ES-I3 (cell line): ENCODE results near the gene UNCX.

ENCODE experiments used
- H3K36me3 ChIP-seq: 2 replicates; pipeline ENCODE4 v1.6.1; 2013; ENCODE audit warnings: mild to moderate bottlenecking, low read length, control low read depth, moderate library complexity; ENCODE audit not compliant: insufficient read depth
- H3K4me1 ChIP-seq: 2 replicates; pipeline ENCODE4 v1.6.1; 2013; ENCODE audit warnings: mild to moderate bottlenecking, control low read depth, low read length; ENCODE audit not compliant: insufficient read depth
- H3K9ac ChIP-seq: 2 replicates; pipeline ENCODE4 v1.6.1; 2013; ENCODE audit warnings: low read depth, mild to moderate bottlenecking, low read length, moderate library complexity
- H3K9me3 ChIP-seq: 2 replicates; pipeline ENCODE4 v1.6.1; 2013; ENCODE audit warnings: mild to moderate bottlenecking, low read length, moderate library complexity; ENCODE audit not compliant: control insufficient read depth, insufficient read depth

The UNCX gene

GRCh38 chr7:1241258-1241602, 8.6 kb downstream of the UNCX start:
- Histone ChIP-seq H3K9me3 (no peaks in the 10 kb centered on the region), H3K9ac (peak overlapping the region; percentile 42; the same call in 1 of the 2 replicates), H3K4me1 (peaks cover 10% of the 10 kb centered on the region), H3K36me3 (no peaks in the 10 kb centered on the region)

- no peak overlapping the region for H3K9ac ChIP-seq
- no peaks in the 10 kb centered on the region for H3K36me3 ChIP-seq
- peaks cover 10% of the 10 kb centered on the region for H3K4me1 ChIP-seq
Measured at GRCh38 chr7:1241603-1242255, 9.1 kb downstream of the UNCX start.

GRCh38 chr7:1242256-1242605, 9.6 kb downstream of the UNCX start:
- H3K4me1 ChIP-seq, result peaks cover 10% of the 10 kb centered on the region
- no peaks in the 10 kb centered on the region for H3K9me3 ChIP-seq
- H3K9ac ChIP-seq, result no peak overlapping the region; the same call in 1 of the 2 replicates
- no peaks in the 10 kb centered on the region for H3K36me3 ChIP-seq

More at GRCh38 chr7:1241603-1242255, 9.1 kb downstream of the UNCX start:
- no peaks in the 10 kb centered on the region for H3K9me3 ChIP-seq

GRCh38 chr7:1242606-1243289, 10.1 kb downstream of the UNCX start:
- H3K9ac ChIP-seq, result 0 out of 2 replicates have a peak overlapping the region, but pooled peaks have one; percentile 6
- no peaks in the 10 kb centered on the region for H3K9me3 ChIP-seq
- H3K4me1 ChIP-seq, result peaks cover 10% of the 10 kb centered on the region
- H3K36me3 ChIP-seq, result no peaks in the 10 kb centered on the region

GRCh38 chr7:1243290-1243963, 10.8 kb downstream of the UNCX start:
- no peaks in the 10 kb centered on the region for H3K9me3 ChIP-seq
- H3K4me1 ChIP-seq, result peaks cover 10% of the 10 kb centered on the region
- H3K36me3 ChIP-seq, result no peaks in the 10 kb centered on the region
- H3K9ac ChIP-seq, result no peak overlapping the region

GRCh38 chr7:1243964-1244416, 11.3 kb downstream of the UNCX start:
- Histone ChIP-seq H3K36me3 (no peaks in the 10 kb centered on the region), H3K9ac (no peak overlapping the region), H3K9me3 (no peaks in the 10 kb centered on the region), H3K4me1 (peaks cover 8% of the 10 kb centered on the region)

GRCh38 chr7:1244700-1245523, 12.2 kb downstream of the UNCX start:
- Histone ChIP-seq H3K9ac (no peak overlapping the region), H3K9me3 (no peaks in the 10 kb centered on the region), H3K4me1 (peaks cover 3% of the 10 kb centered on the region; the same call in 1 of the 2 replicates), H3K36me3 (no peaks in the 10 kb centered on the region)

- Histone ChIP-seq H3K36me3 (no peaks in the 10 kb centered on the region), H3K9ac (no peak overlapping the region), H3K4me1 (peaks cover 3% of the 10 kb centered on the region; the same call in 1 of the 2 replicates), H3K9me3 (no peaks in the 10 kb centered on the region)
Measured at GRCh38 chr7:1245524-1246050, 12.9 kb downstream of the UNCX start.

- H3K9ac ChIP-seq, result no peak overlapping the region
- H3K4me1 ChIP-seq, result peaks cover 3% of the 10 kb centered on the region; the same call in 1 of the 2 replicates
- no peaks in the 10 kb centered on the region for H3K9me3 ChIP-seq
- no peaks in the 10 kb centered on the region for H3K36me3 ChIP-seq
Measured at GRCh38 chr7:1246160-1246870, 13.6 kb downstream of the UNCX start.

GRCh38 chr7:1246871-1247526, 14.3 kb downstream of the UNCX start:
- H3K9ac ChIP-seq, result no peak overlapping the region
- no peaks in the 10 kb centered on the region for H3K36me3 ChIP-seq
- H3K9me3 ChIP-seq, result no peaks in the 10 kb centered on the region
- H3K4me1 ChIP-seq, result peaks cover 3% of the 10 kb centered on the region; the same call in 1 of the 2 replicates

GRCh38 chr7:1247527-1248041, 14.9 kb downstream of the UNCX start:
- Histone ChIP-seq H3K9ac (no peak overlapping the region), H3K36me3 (no peaks in the 10 kb centered on the region), H3K4me1 (peaks cover 3% of the 10 kb centered on the region; the same call in 1 of the 2 replicates), H3K9me3 (no peaks in the 10 kb centered on the region)

GRCh38 chr7:1248143-1248915, 15.7 kb downstream of the UNCX start:
- Histone ChIP-seq H3K36me3 (no peaks in the 10 kb centered on the region), H3K4me1 (peaks cover 3% of the 10 kb centered on the region; the same call in 1 of the 2 replicates), H3K9ac (no peak overlapping the region), H3K9me3 (no peaks in the 10 kb centered on the region)
